GM12874 (cell line): ENCODE results near the gene ARHGAP33.
A peak's percentile ranks its signal among the peaks of the same experiment; 100 is the strongest.

ENCODE experiments used
- CTCF ChIP-seq: IDR thresholded peaks from 2 replicates; pipeline ENCODE4 v1.5.1; 2011; ENCODE audit warnings: low read depth, mild to moderate bottlenecking, control low read depth, low read length, moderate library complexity; ENCODE audit not compliant: insufficient read depth

Gene ARHGAP33

GRCh38 chr19:35731779-35732405, 43.5 kb upstream of the ARHGAP33 start:
- TF ChIP-seq CTCF = no peak

DNA sequence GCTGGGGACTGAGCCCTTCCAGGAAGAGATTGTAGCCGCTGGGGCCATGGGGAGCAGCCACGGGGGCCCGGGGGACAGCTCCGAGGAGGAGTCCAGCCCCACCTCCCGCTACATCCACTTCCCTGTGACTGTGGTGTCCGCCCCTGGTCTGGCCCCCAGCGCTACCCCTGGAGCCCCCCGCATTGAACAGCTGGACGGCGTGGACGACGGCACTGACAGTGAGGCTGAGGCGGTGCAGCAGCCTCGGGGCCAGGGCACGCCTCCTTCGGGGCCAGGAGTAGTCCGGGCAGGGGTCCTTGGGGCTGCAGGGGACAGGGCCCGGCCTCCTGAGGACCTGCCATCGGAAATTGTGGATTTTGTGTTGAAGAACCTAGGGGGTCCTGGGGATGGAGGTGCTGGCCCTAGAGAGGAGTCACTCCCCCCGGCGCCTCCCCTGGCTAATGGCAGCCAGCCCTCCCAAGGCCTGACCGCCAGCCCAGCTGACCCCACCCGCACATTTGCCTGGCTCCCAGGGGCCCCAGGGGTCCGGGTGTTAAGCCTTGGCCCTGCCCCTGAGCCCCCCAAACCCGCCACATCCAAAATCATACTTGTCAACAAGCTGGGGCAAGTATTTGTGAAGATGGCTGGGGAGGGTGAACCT, 42.7 kb upstream of the ARHGAP33 start:
- no peak for TF ChIP-seq CTCF

DNA sequence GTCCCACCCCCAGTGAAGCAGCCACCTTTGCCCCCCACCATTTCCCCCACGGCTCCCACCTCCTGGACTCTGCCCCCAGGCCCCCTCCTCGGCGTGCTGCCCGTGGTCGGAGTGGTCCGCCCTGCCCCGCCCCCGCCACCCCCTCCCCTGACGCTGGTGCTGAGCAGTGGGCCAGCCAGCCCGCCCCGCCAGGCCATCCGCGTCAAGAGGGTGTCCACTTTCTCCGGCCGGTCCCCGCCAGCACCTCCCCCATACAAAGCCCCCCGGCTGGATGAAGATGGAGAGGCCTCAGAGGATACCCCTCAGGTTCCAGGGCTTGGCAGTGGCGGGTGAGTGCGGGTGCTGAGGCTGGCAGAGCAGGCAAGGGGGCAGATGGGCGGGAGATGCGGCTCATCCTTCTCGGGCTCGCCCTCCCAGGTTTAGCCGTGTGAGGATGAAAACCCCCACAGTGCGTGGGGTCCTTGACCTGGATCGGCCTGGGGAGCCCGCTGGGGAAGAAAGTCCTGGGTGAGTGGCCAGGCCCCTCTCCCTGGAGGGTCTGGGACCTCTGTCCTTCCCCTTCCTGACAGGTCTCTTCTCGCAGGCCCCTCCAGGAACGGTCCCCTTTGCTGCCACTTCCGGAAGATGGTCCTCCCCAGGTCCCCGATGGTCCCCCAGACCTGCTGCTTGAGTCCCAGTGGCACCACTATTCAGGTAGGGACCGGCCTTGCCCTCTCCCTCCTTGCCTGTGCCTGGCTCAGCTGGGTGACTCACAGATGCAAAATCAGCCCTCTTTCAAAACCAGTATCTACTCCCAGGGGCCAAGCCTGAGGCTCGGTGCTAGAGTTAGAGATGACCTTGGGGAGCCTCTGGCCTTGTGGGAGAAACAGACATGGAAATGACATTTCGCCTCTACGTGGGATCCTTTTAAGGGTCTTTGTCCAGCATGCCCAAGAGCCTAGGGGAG, 41.9 kb upstream of the ARHGAP33 start:
- no peak for TF ChIP-seq CTCF

DNA sequence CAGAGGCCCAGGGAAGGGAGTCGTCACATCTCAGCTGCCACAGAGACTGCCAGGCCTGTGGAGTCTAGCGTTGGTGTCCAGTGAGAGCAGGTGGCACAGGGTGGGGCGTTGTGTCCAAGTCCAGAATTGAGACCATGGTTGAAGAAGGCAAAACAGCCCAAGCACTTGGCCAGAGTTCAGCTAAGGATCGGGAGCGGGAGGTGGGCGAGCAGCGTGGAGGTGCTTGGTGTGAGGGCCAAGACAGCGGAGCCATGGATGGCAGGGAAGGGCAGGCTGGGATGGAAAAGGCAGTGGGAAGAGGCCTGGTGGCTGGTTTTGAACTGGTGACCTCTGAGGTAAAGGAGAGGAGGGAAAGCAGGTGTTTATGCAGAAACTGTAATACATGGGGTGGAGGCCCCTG, 41.1 kb upstream of the ARHGAP33 start:
- no peak for TF ChIP-seq CTCF

DNA sequence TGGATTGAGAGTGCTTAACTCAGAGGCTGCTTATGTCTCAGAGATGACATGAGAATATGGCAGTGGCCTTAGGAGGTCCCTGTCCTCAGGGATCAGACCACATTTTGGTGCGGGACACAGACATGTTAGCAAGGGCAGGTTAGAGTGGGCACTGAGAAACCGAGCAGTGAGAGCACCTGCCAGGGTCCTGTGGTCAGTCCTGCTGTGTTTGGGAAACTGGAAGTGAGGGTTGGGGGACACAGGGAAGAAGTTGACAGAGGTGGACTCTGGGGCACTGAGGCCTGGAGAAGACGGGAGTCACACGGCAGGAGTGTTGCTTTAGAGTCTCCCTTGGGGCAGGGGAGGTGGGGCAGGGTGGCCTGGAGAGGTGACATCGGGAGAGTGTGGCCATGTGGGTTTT, 40.5 kb upstream of the ARHGAP33 start:
- TF ChIP-seq CTCF = no peak

GRCh38 chr19:35736913-35737886, 38.2 kb upstream of the ARHGAP33 start:
- TF ChIP-seq CTCF = peak; percentile 30; the same call in 1 of the 2 replicates
